ENCODE measurements around the gene PAX5. TPM values are rescaled to one million over a fixed set of nuclear protein-coding genes. Genes with fewer than 3 reads are reported as not detected.
"Not testable (repeated sequence)": the region's sequence is repeated elsewhere in the genome, so short reads cannot be mapped to it uniquely, and the experiment has no call there.

The PAX5 gene
- polyA plus RNA-seq, 1 donor from 2014 or later = not detected

DNA sequence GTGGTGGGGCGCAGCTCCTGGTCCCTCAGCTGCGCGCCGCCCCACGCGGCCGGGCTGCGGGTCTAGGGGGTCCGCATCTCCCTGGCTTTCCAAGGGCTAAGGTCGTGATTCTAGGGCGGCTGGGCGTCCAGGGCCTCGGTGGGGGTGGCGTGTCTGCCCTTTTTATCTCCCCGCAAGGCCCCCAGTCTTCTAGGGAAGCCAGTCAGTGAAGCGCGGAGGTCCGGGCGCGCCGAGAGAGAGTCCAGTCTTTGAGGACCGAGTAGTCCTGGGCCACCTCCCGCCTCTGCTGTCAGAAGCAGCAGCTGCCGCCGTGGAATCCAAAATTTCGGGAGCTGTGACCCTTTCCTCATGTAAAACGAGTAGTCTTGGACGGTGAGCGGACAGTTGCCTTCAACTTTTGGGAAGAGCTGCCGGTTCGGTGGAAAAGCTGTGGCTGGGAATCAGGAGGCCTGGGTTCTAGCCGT is 46.1 kb upstream of the PAX5 start:
- Histone ChIP-seq H3K79me2 (replicated peaks; ENCODE audit: insufficient read depth, low read length) (peaks cover 11% of the 10 kb centered on the region), H2AFZ (ENCODE audit: low read depth, low read length) (peak overlapping the region; percentile 99), H3K27ac (ENCODE audit: low read length) (peak overlapping the region; percentile 73), H3K4me3 (ENCODE audit: low read length) (peak overlapping the region; percentile 90), H3K4me2 (ENCODE audit: low read length) (peak overlapping the region; percentile 82), H3K9ac (ENCODE audit: low read length) (peak overlapping the region; percentile 89)
- not testable (repeated sequence) for H3K27me3 ChIP-seq (ENCODE audit: insufficient read depth, low read depth, low read length); H3K9me3 ChIP-seq (ENCODE audit: low read length); H3K9me2 ChIP-seq (ENCODE audit: insufficient read depth, low read length); H3K36me3 ChIP-seq (ENCODE audit: insufficient read depth, low read length); H4K20me1 ChIP-seq (ENCODE audit: insufficient read depth); H3F3A ChIP-seq (ENCODE audit: insufficient read depth, low read length, poor library complexity, severe bottlenecking)
- TF ChIP-seq, protein P1, sequence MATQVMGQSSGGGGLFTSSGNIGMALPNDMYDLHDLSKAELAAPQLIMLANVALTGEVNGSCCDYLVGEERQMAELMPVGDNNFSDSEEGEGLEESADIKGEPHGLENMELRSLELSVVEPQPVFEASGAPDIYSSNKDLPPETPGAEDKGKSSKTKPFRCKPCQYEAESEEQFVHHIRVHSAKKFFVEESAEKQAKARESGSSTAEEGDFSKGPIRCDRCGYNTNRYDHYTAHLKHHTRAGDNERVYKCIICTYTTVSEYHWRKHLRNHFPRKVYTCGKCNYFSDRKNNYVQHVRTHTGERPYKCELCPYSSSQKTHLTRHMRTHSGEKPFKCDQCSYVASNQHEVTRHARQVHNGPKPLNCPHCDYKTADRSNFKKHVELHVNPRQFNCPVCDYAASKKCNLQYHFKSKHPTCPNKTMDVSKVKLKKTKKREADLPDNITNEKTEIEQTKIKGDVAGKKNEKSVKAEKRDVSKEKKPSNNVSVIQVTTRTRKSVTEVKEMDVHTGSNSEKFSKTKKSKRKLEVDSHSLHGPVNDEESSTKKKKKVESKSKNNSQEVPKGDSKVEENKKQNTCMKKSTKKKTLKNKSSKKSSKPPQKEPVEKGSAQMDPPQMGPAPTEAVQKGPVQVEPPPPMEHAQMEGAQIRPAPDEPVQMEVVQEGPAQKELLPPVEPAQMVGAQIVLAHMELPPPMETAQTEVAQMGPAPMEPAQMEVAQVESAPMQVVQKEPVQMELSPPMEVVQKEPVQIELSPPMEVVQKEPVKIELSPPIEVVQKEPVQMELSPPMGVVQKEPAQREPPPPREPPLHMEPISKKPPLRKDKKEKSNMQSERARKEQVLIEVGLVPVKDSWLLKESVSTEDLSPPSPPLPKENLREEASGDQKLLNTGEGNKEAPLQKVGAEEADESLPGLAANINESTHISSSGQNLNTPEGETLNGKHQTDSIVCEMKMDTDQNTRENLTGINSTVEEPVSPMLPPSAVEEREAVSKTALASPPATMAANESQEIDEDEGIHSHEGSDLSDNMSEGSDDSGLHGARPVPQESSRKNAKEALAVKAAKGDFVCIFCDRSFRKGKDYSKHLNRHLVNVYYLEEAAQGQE (IDR thresholded peaks at IDR 0.05; ENCODE audit: borderline replicate concordance) = peak; percentile 15

DNA sequence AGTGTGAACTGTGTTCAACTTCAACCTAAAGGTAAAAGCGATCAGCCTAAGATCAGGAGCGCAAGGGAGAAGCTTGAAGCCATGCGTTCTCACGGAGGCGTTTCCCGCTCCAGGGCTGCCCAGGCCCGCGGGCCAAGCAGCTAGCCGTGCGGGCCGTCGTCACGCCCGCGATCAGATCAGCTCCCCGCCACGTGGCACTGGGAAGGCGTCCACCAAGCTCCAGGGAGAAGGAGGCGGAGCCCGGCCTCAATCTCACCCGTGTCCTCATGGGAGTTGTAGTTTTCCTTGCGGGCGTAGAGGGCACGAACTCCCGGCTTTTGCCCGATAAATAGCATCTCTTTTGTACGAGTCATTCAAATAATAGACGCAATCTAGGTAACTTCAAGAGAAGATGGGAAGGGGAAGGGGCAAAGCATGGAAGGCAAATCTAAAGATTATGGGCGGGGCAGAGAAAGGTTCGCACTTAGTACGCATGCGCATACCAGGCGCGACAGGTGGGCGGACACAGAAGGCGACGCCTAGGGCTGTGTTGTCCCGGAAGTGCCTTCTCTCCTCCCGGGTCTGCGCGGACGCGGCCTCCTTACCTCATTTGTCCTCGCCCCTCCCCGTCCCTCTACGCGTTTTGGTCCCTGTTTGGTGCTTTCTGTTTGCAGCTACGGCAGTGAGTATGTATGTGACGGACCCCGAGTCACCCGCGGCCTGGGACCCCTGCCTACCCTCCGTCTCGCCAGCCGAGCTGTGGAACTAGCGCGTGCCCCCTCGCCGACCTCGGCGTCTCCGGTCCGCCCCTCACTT is 45.5 kb upstream of the PAX5 start:
- Histone ChIP-seq H3K9me2 (ENCODE audit: insufficient read depth, low read length) (no peaks in the 10 kb centered on the region), H3K4me2 (ENCODE audit: low read length) (peak overlapping the region; percentile 82), H3K9me3 (ENCODE audit: low read length) (no peaks in the 10 kb centered on the region), H3K36me3 (ENCODE audit: insufficient read depth, low read length) (no peaks in the 10 kb centered on the region), H3K9ac (ENCODE audit: low read length) (peak overlapping the region; percentile 89), H4K20me1 (ENCODE audit: insufficient read depth) (no peaks in the 10 kb centered on the region), H3K79me2 (replicated peaks; ENCODE audit: insufficient read depth, low read length) (peaks cover 11% of the 10 kb centered on the region), H3K27me3 (ENCODE audit: insufficient read depth, low read depth, low read length) (peaks cover 2% of the 10 kb centered on the region), H2AFZ (ENCODE audit: low read depth, low read length) (peak overlapping the region; percentile 99), H3F3A (ENCODE audit: insufficient read depth, low read length, poor library complexity, severe bottlenecking) (no peaks in the 10 kb centered on the region), H3K27ac (ENCODE audit: low read length) (peak overlapping the region; percentile 73), H3K4me3 (ENCODE audit: low read length) (peak overlapping the region; percentile 90)
- TF ChIP-seq EZH2 (IDR thresholded peaks at IDR 0.05; ENCODE audit: borderline replicate concordance, insufficient read depth, low read length, poor library complexity, severe bottlenecking) (no peak), MXI1 (conservative IDR thresholded peaks at IDR 0.05; ENCODE audit: poor library complexity, severe bottlenecking) (peak; percentile 97), TAF1 (IDR thresholded peaks at IDR 0.05; ENCODE audit: low read depth) (peak; percentile 46), SMC3 (conservative IDR thresholded peaks at IDR 0.05; ENCODE audit: poor library complexity) (peak; percentile 31), RAD21 (conservative IDR thresholded peaks at IDR 0.05) (peak; percentile 36), EP300 (conservative IDR thresholded peaks at IDR 0.05; ENCODE audit: poor library complexity, severe bottlenecking) (no peak), POLR2AphosphoS5 (IDR thresholded peaks at IDR 0.05) (peak; percentile 77)
- TF ChIP-seq, protein P1 (IDR thresholded peaks at IDR 0.05; ENCODE audit: borderline replicate concordance) = no peak
- TF ChIP-seq, protein P2, sequence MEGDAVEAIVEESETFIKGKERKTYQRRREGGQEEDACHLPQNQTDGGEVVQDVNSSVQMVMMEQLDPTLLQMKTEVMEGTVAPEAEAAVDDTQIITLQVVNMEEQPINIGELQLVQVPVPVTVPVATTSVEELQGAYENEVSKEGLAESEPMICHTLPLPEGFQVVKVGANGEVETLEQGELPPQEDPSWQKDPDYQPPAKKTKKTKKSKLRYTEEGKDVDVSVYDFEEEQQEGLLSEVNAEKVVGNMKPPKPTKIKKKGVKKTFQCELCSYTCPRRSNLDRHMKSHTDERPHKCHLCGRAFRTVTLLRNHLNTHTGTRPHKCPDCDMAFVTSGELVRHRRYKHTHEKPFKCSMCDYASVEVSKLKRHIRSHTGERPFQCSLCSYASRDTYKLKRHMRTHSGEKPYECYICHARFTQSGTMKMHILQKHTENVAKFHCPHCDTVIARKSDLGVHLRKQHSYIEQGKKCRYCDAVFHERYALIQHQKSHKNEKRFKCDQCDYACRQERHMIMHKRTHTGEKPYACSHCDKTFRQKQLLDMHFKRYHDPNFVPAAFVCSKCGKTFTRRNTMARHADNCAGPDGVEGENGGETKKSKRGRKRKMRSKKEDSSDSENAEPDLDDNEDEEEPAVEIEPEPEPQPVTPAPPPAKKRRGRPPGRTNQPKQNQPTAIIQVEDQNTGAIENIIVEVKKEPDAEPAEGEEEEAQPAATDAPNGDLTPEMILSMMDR (IDR thresholded peaks at IDR 0.05; ENCODE audit: poor library complexity, severe bottlenecking) = peak; percentile 8

DNA sequence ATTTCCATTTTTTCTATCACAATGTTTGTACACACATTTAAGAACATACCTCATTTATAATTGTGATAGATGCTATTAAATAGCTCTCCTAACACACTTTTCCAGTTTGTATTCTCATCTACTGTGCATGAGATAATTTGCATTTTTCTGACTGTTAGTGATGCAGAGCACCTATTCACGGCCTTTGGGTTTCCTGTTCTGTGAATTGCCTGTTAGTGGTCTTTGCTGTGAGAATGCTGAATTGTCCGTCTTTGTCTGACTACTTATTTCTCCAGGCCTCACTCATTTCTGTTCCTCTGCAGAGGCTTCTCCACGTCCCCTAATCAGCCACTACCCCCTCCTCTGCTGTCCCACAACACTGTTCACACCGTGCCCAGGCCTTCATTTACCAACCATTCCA is 40.7 kb upstream of the PAX5 start:
- H3K79me2 ChIP-seq (replicated peaks; ENCODE audit: insufficient read depth, low read length); H3K4me2 ChIP-seq (ENCODE audit: low read length); H3K9me3 ChIP-seq (ENCODE audit: low read length); H3K27ac ChIP-seq (ENCODE audit: low read length); H4K20me1 ChIP-seq (ENCODE audit: insufficient read depth); H3K9me2 ChIP-seq (ENCODE audit: insufficient read depth, low read length); H3K9ac ChIP-seq (ENCODE audit: low read length); H3K36me3 ChIP-seq (ENCODE audit: insufficient read depth, low read length); H3F3A ChIP-seq (ENCODE audit: insufficient read depth, low read length, poor library complexity, severe bottlenecking); H3K4me3 ChIP-seq (ENCODE audit: low read length); H2AFZ ChIP-seq (ENCODE audit: low read depth, low read length); H3K27me3 ChIP-seq (ENCODE audit: insufficient read depth, low read depth, low read length): not testable (repeated sequence)
